ENCODE measurements around the gene GPR83. TPM values are rescaled to one million over a fixed set of nuclear protein-coding genes. Genes with fewer than 3 reads are reported as not detected.

The GPR83 gene
- total and polyA plus RNA-seq, 2 of the 4 experiments (the other 2 are of a cell fraction): under 0.01 to 0.07 TPM

DNA sequence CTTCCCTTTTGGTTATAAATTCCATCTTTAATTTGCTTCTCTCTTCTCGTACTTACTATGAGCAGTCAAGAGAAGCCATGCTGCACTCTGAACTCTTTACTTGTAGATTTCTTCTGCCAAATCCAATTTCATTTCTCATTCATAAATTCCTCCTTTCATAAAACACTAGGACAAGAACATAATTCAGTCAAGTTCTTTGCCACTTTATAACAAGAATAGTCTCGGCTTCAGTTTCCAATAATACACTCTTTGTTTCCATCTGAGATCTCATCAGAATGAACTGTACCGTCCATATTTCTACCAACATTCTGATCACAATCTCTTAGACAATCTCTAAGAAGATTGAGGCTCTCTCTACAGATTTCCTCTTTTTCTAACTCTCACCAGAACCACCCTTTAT lies 71.7 kb downstream of the GPR83 start:
- TF ChIP-seq MXI1 (IDR thresholded peaks at IDR 0.05; ENCODE audit: borderline replicate concordance, low read depth, low read length) (no peak), RFX5 (IDR thresholded peaks at IDR 0.05; ENCODE audit: low read depth, low read length) (no peak), CHD1 (IDR thresholded peaks at IDR 0.05; ENCODE audit: low read depth, low read length) (no peak), POLR2A (IDR thresholded peaks at IDR 0.05; ENCODE audit: low read depth, low read length) (no peak), RAD21 (IDR thresholded peaks at IDR 0.05; ENCODE audit: low read length) (no peak), CEBPB (IDR thresholded peaks at IDR 0.05; ENCODE audit: low read depth, low read length) (no peak), MAFK (IDR thresholded peaks at IDR 0.05; ENCODE audit: low read depth, low read length) (no peak)
- TF ChIP-seq, protein P1, sequence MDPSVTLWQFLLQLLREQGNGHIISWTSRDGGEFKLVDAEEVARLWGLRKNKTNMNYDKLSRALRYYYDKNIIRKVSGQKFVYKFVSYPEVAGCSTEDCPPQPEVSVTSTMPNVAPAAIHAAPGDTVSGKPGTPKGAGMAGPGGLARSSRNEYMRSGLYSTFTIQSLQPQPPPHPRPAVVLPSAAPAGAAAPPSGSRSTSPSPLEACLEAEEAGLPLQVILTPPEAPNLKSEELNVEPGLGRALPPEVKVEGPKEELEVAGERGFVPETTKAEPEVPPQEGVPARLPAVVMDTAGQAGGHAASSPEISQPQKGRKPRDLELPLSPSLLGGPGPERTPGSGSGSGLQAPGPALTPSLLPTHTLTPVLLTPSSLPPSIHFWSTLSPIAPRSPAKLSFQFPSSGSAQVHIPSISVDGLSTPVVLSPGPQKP (IDR thresholded peaks at IDR 0.05; ENCODE audit: borderline replicate concordance, low read depth, low read length): no peak
- TF ChIP-seq, protein P2, sequence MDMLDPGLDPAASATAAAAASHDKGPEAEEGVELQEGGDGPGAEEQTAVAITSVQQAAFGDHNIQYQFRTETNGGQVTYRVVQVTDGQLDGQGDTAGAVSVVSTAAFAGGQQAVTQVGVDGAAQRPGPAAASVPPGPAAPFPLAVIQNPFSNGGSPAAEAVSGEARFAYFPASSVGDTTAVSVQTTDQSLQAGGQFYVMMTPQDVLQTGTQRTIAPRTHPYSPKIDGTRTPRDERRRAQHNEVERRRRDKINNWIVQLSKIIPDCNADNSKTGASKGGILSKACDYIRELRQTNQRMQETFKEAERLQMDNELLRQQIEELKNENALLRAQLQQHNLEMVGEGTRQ (IDR thresholded peaks at IDR 0.05; ENCODE audit: low read depth, low read length): no peak
- no peak overlapping the region for H2BK20ac ChIP-seq (ENCODE audit: low read depth, low read length)
- no peaks in the 10 kb centered on the region for H3K79me1 ChIP-seq (ENCODE audit: low read depth in 1 of 2, low read length in 2 of 2)
- no peak overlapping the region for H3K4ac ChIP-seq (ENCODE audit: low read depth, low read length)
- POLR2A ChIA-PET (ENCODE audit: unreplicated experiment): no interaction called here
- H3K9me3 ChIP-seq (ENCODE audit: control insufficient read depth, insufficient read depth, low read length): no peaks in the 10 kb centered on the region
- H3K27ac ChIP-seq (ENCODE audit: insufficient read depth, low read length): no peak overlapping the region
- DNase-seq: no peak
- no peaks in the 10 kb centered on the region for H3K4me1 ChIP-seq (ENCODE audit: control insufficient read depth, insufficient read depth, low read length)
- no peak overlapping the region for H3K18ac ChIP-seq (ENCODE audit: low read depth, low read length)
- no peak overlapping the region for H3K23ac ChIP-seq (ENCODE audit: low read depth, low read length)
- peaks cover 3% of the 10 kb centered on the region for H3K27me3 ChIP-seq (ENCODE audit: control insufficient read depth, insufficient read depth, low read length)
- no peaks in the 10 kb centered on the region for H3K9me1 ChIP-seq (ENCODE audit: insufficient read depth, low read length)
- H4K8ac ChIP-seq (ENCODE audit: low read depth in 2 of 2, low read length in 2 of 2): no peak overlapping the region
- in situ Hi-C loops (cut with MboI; ENCODE audit: low sequenced_read_pairs): no loop called here
- H3K14ac ChIP-seq (replicated peaks; ENCODE audit: low read depth, low read length): no peak overlapping the region
- no peak for ATAC-seq (ENCODE audit: low read depth)
- no peak overlapping the region for H2BK5ac ChIP-seq (ENCODE audit: low read depth, low read length, poor library complexity, severe bottlenecking)
- no TSS peak for BruUV-seq (replicated peaks)
- H4K91ac ChIP-seq (ENCODE audit: insufficient read depth, low read depth, low read length): no peak overlapping the region
- no peak overlapping the region for H2AFZ ChIP-seq (replicated peaks; ENCODE audit: low read length, poor library complexity)
- CTCF ChIA-PET: no interaction called here
- no peak overlapping the region for H3K4me3 ChIP-seq (ENCODE audit: insufficient read depth, low read depth, low read length)
- no peak overlapping the region for H3K56ac ChIP-seq (ENCODE audit: extremely low read depth, insufficient read depth, low read length)
- WGBS, 2 experiments (ENCODE audit: extremely low coverage in 2 of 2, insufficient read length in 1 of 2): 60% methylated on average over 1 of the region's 3 CpGs; no CpG with 5 or more reads in 1 of the 2 experiments
- H2AK9ac ChIP-seq (replicated peaks; ENCODE audit: low read depth, low read length, poor library complexity): no peak overlapping the region
- no peaks in the 10 kb centered on the region for H3K36me3 ChIP-seq (ENCODE audit: control insufficient read depth, insufficient read depth, low read length)
- dilution Hi-C loops (cut with HindIII; ENCODE audit: low sequenced_read_pairs, unreplicated experiment): no loop called here
- no peaks in the 10 kb centered on the region for H4K20me1 ChIP-seq (ENCODE audit: insufficient read depth, low read length)
- no peak overlapping the region for H4K5ac ChIP-seq (ENCODE audit: low read depth, low read length)
- H3K4me2 ChIP-seq (ENCODE audit: low read depth, low read length): no peak overlapping the region
- intact Hi-C loops (cut with micrococcal nuclease): loop anchor here (10.0 kb wide), 1 partner anchor 165 kb away; the partner anchor contains the start of genes ANKRD49 and MRE11
- no peak overlapping the region for H3K9ac ChIP-seq (ENCODE audit: low read depth, low read length)
- H2BK15ac ChIP-seq (ENCODE audit: low read depth, low read length): no peak overlapping the region
- no peak overlapping the region for H2AK5ac ChIP-seq (ENCODE audit: low read depth, low read length)
- H2BK120ac ChIP-seq (ENCODE audit: low read depth, low read length): no peak overlapping the region

All from IMR-90 (cell line).